DMS53 treated with DMSO at 0.1 percent for 48 hours (cell line): ENCODE data around the gene MTERF2.

Source experiments
- DNase-seq: peaks from one replicate; lab custom pipeline; 2025; ENCODE audit not compliant: unreplicated experiment; lab: John Stamatoyannopoulos, UW

Gene MTERF2

GRCh38 chr12:106954462-106955376 is 32.2 kb downstream of the MTERF2 start:
- peak; percentile 61 for DNase-seq

GRCh38 chr12:106953352-106954250 is 33.3 kb downstream of the MTERF2 start:
- DNase-seq = no peak

GRCh38 chr12:106950591-106950990 is 36.4 kb downstream of the MTERF2 start:
- DNase-seq = no peak

- DNase-seq = no peak
Observed at GRCh38 chr12:106947461-106947860, 39.5 kb downstream of the MTERF2 start.

- no peak for DNase-seq
Observed at GRCh38 chr12:106945261-106945851, 41.6 kb downstream of the MTERF2 start.

- DNase-seq = no peak
Observed at GRCh38 chr12:106942775-106943174, 44.2 kb downstream of the MTERF2 start.

- no peak for DNase-seq
Observed at GRCh38 chr12:106941481-106942156, 45.3 kb downstream of the MTERF2 start.

GRCh38 chr12:106934277-106934676 is 52.7 kb downstream of the MTERF2 start:
- no peak for DNase-seq
